Esophagus squamous epithelium (tissue), 4 donors: ENCODE measurements around the gene AKAP5.

Source experiments
- POLR2A ChIP-seq, 4 donors: fragments of 450-650 bp; IDR thresholded peaks; one replicate each; pipeline ENCODE4 v1.6.1; 2017; ENCODE audit warnings: antibody characterized with exemption in 4 of 4, mild to moderate bottlenecking in 4 of 4, moderate library complexity in 3 of 4
- TF ChIP-seq, protein P1 (sequence below), 6 experiments: fragments of 450-650 bp in 4 of 6; fragments of 200-600 bp in 2 of 6; sonication (generic) in 2 of 6; IDR thresholded peaks; one replicate each; pipeline ENCODE4 v1.5.1; 2016 to 2019; ENCODE audit warnings: antibody characterized with exemption in 6 of 6, mild to moderate bottlenecking in 4 of 6, moderate library complexity in 4 of 6

DNA sequence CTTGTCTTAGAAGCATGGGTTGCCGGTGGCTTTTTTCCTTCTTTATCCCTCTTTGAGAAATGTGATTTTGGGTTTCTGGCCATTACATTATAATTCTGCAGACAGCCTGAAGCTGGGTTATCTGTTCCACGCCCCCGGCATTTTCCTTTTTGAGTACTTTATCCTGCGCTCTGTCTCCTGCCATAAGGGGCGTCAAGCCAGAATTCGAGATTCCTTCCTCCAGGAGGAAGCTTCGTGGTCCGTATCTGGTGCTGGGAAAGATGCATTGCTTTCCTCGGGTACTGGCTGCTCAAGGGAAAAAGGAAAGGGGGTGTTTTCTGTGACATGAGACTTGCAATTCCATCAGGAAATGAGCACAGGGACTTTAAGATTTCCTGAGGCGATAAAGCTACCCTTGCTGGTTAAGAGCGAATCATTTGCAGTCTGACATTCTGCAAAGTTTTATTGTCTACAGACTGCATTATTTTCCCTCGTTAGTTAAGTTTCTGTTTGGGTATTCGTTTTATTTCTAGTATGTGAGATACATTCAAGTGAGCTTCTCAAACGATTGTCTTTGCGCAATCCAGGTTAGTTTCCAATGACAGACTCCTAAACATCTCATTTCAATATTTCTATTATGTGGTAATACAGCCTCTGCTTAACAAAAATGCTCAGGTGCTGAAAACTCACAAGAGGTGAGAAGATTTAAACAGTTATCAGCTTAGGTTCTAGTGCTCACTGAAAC, 694 bp downstream of the AKAP5 start:
- TF ChIP-seq, protein P1, sequence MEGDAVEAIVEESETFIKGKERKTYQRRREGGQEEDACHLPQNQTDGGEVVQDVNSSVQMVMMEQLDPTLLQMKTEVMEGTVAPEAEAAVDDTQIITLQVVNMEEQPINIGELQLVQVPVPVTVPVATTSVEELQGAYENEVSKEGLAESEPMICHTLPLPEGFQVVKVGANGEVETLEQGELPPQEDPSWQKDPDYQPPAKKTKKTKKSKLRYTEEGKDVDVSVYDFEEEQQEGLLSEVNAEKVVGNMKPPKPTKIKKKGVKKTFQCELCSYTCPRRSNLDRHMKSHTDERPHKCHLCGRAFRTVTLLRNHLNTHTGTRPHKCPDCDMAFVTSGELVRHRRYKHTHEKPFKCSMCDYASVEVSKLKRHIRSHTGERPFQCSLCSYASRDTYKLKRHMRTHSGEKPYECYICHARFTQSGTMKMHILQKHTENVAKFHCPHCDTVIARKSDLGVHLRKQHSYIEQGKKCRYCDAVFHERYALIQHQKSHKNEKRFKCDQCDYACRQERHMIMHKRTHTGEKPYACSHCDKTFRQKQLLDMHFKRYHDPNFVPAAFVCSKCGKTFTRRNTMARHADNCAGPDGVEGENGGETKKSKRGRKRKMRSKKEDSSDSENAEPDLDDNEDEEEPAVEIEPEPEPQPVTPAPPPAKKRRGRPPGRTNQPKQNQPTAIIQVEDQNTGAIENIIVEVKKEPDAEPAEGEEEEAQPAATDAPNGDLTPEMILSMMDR (IDR thresholded peaks at IDR 0.05) = peak in 1 of 6 experiments; percentile 10
- TF ChIP-seq POLR2A (IDR thresholded peaks at IDR 0.05) = no peak
